Sigmoid colon (tissue), 7 donors: ENCODE results near the gene CAMTA1. TPM values are rescaled to one million over a fixed set of nuclear protein-coding genes. Genes with fewer than 3 reads are reported as not detected.

ENCODE experiments used
- DNase-seq: peaks from one replicate; pipeline ENCODE4 v3.0.0-alpha.2; 2019
- H3K27ac ChIP-seq, 4 donors: fragments of 200-600 bp; sonication (generic); one replicate each; pipeline ENCODE4 v1.5.1; 2016 to 2019; ENCODE audit warnings: mild to moderate bottlenecking in 1 of 4
- H3K27me3 ChIP-seq, 3 donors: fragments of 200-600 bp; sonication (generic); one replicate each; pipeline ENCODE4 v1.5.1; 2019; ENCODE audit warnings: mild to moderate bottlenecking in 1 of 3
- H3K36me3 ChIP-seq, 4 donors: fragments of 200-600 bp; sonication (generic); one replicate each; pipeline ENCODE4 v1.5.1; 2016 to 2019
- H3K4me1 ChIP-seq, 4 donors: fragments of 200-600 bp; sonication (generic); one replicate each; pipeline ENCODE4 v1.5.1; 2017 to 2019
- H3K4me3 ChIP-seq, 4 donors: fragments of 200-600 bp; sonication (generic); one replicate each; pipeline ENCODE4 v1.5.1; 2017 to 2019; ENCODE audit warnings: mild to moderate bottlenecking in 2 of 4, moderate library complexity in 1 of 4
- H3K9me3 ChIP-seq, 4 donors: fragments of 200-600 bp in 3 of 4; sonication (generic) in 3 of 4; one replicate each; pipeline versions ENCODE4 v1.5.1 to v1.6.1; 2013 to 2019
- EP300 ChIP-seq, 4 donors: sonication (generic); formaldehyde crosslinking; IDR thresholded peaks; one replicate each; pipeline ENCODE4 v1.6.1; 2017; ENCODE audit warnings: antibody characterized with exemption in 4 of 4
- POLR2A ChIP-seq, 2 donors: fragments of 450-650 bp; IDR thresholded peaks; one replicate each; pipeline ENCODE4 v1.6.1; 2016; ENCODE audit warnings: antibody characterized with exemption in 2 of 2, mild to moderate bottlenecking in 2 of 2, moderate library complexity in 2 of 2
- POLR2AphosphoS5 ChIP-seq, 4 donors: sonication (generic); formaldehyde crosslinking; IDR thresholded peaks; one replicate each; pipeline ENCODE4 v1.6.1; 2017; ENCODE audit warnings: antibody characterized with exemption in 4 of 4
- WGBS, 2 donors: extraction: QIAGEN DNeasy Blood & Tissue Kit; methylation state at CpG; one replicate each; pipeline ENCODE4 v1.1.7; 2013; 5-methylcytosine and 5-hydroxymethylcytosine counted together
- intact Hi-C: fragments of 100-400 bp; cut with DNase I; formaldehyde crosslinking; loops from one replicate; pipeline ENCODE4 v1.15.1; 2023
- polyA plus RNA-seq, 3 donors: library from polyadenylated mRNA; stranded (reverse); fragments of 200-250 nt; gene quantifications; one replicate each; pipeline ENCODE4 v1.2.3, GENCODE V29; 2013
- total RNA-seq, 4 donors: library from RNA; depleted of rRNA; stranded (reverse); fragments of >200 nt; gene quantifications; one replicate each; pipeline ENCODE4 v1.1.0, GENCODE V29; 2016
- TF ChIP-seq, protein P1 (sequence below), 4 experiments: fragments of 450-650 bp in 3 of 4; fragments of 200-600 bp in 1 of 4; IDR thresholded peaks; one replicate each; pipeline ENCODE4 v1.5.1; 2016 to 2019; ENCODE audit warnings: antibody characterized with exemption in 4 of 4, mild to moderate bottlenecking in 3 of 4, moderate library complexity in 2 of 4
- donor health status: healthy with polysubstance abuse.
- donor health status: Bipolar disorder and iron deficiency.
- donor health status: healthy.

Gene CAMTA1
- total and polyA plus RNA-seq, 7 donors: 97.9 to 196 (median 177) TPM

DNA sequence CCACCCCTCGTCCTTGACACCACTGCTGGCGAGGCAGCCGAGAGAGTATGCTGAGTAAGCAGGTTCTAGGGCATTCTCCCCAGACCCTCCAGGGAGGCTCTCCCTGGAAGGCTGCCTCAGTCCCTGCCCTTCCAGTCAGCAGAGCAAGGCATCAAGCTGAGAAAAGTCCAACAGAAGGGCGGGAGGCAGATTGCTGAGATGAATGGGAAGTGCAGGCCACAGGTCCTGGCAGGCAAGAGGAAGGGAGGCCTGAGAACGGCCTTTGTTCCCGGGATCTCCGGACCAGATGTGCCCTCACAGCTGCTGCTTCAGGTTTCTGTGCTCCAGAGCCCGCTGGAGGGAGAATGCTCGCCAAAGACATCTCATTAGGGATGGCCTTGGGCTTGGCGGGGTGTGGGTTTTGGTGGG, 715.8 kb downstream of the CAMTA1 start:
- Histone ChIP-seq H3K27me3 (no peaks in the 10 kb centered on the region), H3K9me3 (no peaks in the 10 kb centered on the region), H3K4me3 (no peak overlapping the region), H3K36me3 (no peaks in the 10 kb centered on the region), H3K4me1 (no peaks in the 10 kb centered on the region), H3K27ac (no peak overlapping the region)
- 72 to 80% methylated on average over 10 of the region's 10 CpGs for WGBS, 2 donors
- intact Hi-C loops: no loop called here
- no peak for DNase-seq
- TF ChIP-seq POLR2A (IDR thresholded peaks at IDR 0.05) (no peak), EP300 (IDR thresholded peaks at IDR 0.05) (no peak), POLR2AphosphoS5 (IDR thresholded peaks at IDR 0.05) (no peak)
- TF ChIP-seq, protein P1, sequence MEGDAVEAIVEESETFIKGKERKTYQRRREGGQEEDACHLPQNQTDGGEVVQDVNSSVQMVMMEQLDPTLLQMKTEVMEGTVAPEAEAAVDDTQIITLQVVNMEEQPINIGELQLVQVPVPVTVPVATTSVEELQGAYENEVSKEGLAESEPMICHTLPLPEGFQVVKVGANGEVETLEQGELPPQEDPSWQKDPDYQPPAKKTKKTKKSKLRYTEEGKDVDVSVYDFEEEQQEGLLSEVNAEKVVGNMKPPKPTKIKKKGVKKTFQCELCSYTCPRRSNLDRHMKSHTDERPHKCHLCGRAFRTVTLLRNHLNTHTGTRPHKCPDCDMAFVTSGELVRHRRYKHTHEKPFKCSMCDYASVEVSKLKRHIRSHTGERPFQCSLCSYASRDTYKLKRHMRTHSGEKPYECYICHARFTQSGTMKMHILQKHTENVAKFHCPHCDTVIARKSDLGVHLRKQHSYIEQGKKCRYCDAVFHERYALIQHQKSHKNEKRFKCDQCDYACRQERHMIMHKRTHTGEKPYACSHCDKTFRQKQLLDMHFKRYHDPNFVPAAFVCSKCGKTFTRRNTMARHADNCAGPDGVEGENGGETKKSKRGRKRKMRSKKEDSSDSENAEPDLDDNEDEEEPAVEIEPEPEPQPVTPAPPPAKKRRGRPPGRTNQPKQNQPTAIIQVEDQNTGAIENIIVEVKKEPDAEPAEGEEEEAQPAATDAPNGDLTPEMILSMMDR (IDR thresholded peaks at IDR 0.05): no peak

DNA sequence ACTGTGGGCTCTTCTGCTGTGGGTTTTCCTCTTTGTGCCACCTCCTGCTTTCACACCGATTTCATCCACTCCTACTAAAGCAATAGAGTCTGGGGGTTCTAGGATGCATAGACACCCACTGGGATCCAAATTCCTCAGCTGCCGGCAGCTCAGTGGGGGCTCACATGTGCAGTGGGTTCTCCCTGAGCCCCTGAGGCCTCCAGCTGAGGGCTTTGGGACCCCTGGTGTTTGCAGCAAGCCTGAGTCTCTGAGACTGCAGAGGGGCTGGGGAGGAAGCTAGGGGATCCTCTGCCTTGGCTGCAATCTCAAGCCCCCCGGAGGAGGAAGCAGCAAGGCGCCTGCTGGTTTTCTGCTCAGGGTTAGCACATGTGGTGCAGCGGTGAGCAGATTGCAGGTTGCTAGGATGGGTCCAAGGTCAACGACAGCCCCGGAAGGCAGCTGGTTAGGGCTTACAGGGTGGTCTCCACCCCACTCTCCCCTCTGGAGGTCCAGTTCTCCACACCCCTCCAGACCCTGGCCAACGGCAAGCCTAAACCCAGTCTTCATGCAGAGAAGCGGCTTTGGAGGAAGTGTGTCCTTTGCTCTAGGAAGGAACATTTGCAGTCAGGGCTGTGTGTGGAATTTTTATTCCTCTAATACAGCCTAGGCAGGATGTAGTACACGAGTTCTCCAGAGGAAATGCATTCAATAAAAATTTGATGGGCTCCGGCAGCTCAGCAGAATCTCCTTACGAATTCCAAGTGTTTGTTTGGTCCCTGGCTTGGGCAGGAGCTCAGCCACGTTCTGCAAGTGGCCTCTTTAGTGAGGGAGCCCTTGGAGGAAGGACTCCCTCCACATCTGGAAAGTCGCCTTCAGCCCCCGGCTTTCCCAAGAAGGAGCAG, 716.7 kb downstream of the CAMTA1 start:
- Histone ChIP-seq H3K9me3 (no peaks in the 10 kb centered on the region), H3K27ac (no peak overlapping the region), H3K36me3 (no peaks in the 10 kb centered on the region), H3K4me3 (no peak overlapping the region), H3K27me3 (no peaks in the 10 kb centered on the region), H3K4me1 (no peaks in the 10 kb centered on the region)
- WGBS, 2 donors: 49 to 66% methylated on average over 15 of the region's 15 CpGs
- DNase-seq: no peak
- TF ChIP-seq POLR2AphosphoS5 (IDR thresholded peaks at IDR 0.05) (no peak), EP300 (IDR thresholded peaks at IDR 0.05) (no peak), POLR2A (IDR thresholded peaks at IDR 0.05) (no peak)
- TF ChIP-seq, protein P1 (IDR thresholded peaks at IDR 0.05): no peak
- intact Hi-C loops: no loop called here

DNA sequence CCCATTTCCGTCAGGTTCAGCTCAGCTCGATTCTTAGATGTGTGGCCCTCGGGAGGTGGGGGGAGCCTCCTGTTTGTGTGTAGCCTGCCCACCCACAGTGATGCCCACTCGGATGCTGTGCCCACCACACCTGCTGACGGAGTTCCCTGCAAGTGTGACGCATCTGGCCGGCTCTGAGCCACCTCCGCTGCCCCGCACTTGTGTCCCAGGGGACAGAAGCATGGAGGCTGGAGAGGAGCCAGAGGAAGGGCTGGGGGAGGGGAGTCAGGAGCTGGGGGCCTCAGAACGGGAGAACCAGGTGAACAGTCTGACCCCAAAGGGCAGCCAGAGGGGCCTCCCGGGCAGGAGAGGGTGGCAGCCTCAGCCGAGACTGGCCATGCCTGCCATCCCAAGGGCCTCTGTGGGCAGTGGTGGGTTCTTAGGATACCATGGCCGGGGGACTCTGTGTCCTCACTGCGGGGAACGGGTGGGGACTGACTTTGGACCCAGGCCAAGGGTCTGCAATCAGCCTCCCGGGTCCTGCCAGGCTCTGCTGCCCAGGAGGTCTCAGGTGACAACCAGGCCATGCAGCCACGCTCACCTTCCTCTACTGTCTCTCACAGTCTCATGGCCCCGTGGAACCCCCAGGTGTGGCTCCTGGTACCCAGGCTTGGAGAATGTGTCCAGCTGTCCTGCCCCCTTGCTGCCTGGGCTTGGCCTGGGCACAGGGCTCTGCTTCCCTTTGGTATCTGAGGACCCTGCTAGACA, 718.6 kb downstream of the CAMTA1 start:
- Histone ChIP-seq H3K27ac (no peak overlapping the region), H3K27me3 (no peaks in the 10 kb centered on the region), H3K36me3 (no peaks in the 10 kb centered on the region), H3K9me3 (no peaks in the 10 kb centered on the region), H3K4me3 (no peak overlapping the region), H3K4me1 (peaks cover 0 to 11% (median 9%) of the 10 kb centered on the region in 4 donors)
- no peak for TF ChIP-seq POLR2A (IDR thresholded peaks at IDR 0.05)
- no peak for TF ChIP-seq POLR2AphosphoS5 (IDR thresholded peaks at IDR 0.05)
- TF ChIP-seq EP300 (IDR thresholded peaks at IDR 0.05): no peak
- TF ChIP-seq, protein P1 (IDR thresholded peaks at IDR 0.05): no peak
- 83 to 86% methylated on average over 18 of the region's 18 CpGs for WGBS, 2 donors
- no peak for DNase-seq
- intact Hi-C loops: no loop called here

DNA sequence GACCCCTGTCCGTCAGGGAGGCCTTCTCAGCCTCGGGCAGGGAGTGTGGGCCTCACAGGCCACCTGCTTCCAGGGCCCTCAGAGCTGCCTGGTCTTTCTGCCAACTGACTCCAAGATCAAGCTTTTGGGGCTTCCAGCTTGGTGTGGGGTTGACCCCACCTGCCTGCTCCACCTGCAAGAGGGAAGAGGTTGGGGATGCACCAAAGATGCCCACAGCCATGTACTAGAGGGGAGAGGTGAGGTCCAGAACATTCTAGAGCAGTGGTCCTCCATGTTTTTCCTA, 719.1 kb downstream of the CAMTA1 start:
- Histone ChIP-seq H3K4me3 (no peak overlapping the region), H3K9me3 (no peaks in the 10 kb centered on the region), H3K27ac (no peak overlapping the region), H3K4me1 (peaks cover 0 to 16% (median 14%) of the 10 kb centered on the region in 4 donors), H3K36me3 (no peaks in the 10 kb centered on the region), H3K27me3 (no peaks in the 10 kb centered on the region)
- TF ChIP-seq EP300 (IDR thresholded peaks at IDR 0.05): no peak
- no peak for TF ChIP-seq POLR2AphosphoS5 (IDR thresholded peaks at IDR 0.05)
- TF ChIP-seq, protein P1 (IDR thresholded peaks at IDR 0.05): no peak
- TF ChIP-seq POLR2A (IDR thresholded peaks at IDR 0.05): no peak
- intact Hi-C loops: no loop called here
- 88 to 90% methylated on average over 2 of the region's 2 CpGs for WGBS, 2 donors
- no peak for DNase-seq
